GM18868 (cell line): ENCODE data around the gene FOXK2.

Experiments
- ATAC-seq: cut with Tn5 transposase; IDR thresholded peaks from one replicate; pipeline ENCODE4 v1.9.1; 2021; ENCODE audit warnings: mild to moderate bottlenecking, moderate library complexity; ENCODE audit not compliant: unreplicated experiment

FOXK2 gene

GRCh38 chr17:82602487-82602886 lies 83.0 kb downstream of the FOXK2 start:
- no peak for ATAC-seq

- ATAC-seq: no peak
Measured at GRCh38 chr17:82602986-82603710, 83.6 kb downstream of the FOXK2 start.

GRCh38 chr17:82603981-82604448 lies 84.5 kb downstream of the FOXK2 start:
- no peak for ATAC-seq

GRCh38 chr17:82604532-82604931 lies 85.0 kb downstream of the FOXK2 start:
- ATAC-seq: no peak

GRCh38 chr17:82605939-82606600 lies 86.5 kb downstream of the FOXK2 start:
- no peak for ATAC-seq

GRCh38 chr17:82608816-82609215 lies 89.3 kb downstream of the FOXK2 start:
- no peak for ATAC-seq

- no peak for ATAC-seq
Measured at GRCh38 chr17:82609655-82610054, 90.1 kb downstream of the FOXK2 start.

- ATAC-seq: no peak
Measured at GRCh38 chr17:82611140-82612058, 91.9 kb downstream of the FOXK2 start.

- ATAC-seq: no peak
Measured at GRCh38 chr17:82613283-82614094, 94.0 kb downstream of the FOXK2 start.

- no peak for ATAC-seq
Measured at GRCh38 chr17:82614095-82614631, 94.6 kb downstream of the FOXK2 start.

GRCh38 chr17:82615084-82616020 lies 95.8 kb downstream of the FOXK2 start:
- no peak for ATAC-seq

GRCh38 chr17:82616021-82616711 lies 96.6 kb downstream of the FOXK2 start:
- ATAC-seq: no peak

GRCh38 chr17:82619211-82619610 lies 99.7 kb downstream of the FOXK2 start:
- ATAC-seq: no peak

GRCh38 chr17:82619641-82620040 lies 100.1 kb downstream of the FOXK2 start:
- no peak for ATAC-seq

- ATAC-seq: no peak
Measured at GRCh38 chr17:82623707-82624106, 104.2 kb downstream of the FOXK2 start.

GRCh38 chr17:82627405-82627804 lies 107.9 kb downstream of the FOXK2 start:
- ATAC-seq: no peak

GRCh38 chr17:82629748-82630147 lies 110.2 kb downstream of the FOXK2 start:
- ATAC-seq: no peak

GRCh38 chr17:82630212-82630611 lies 110.7 kb downstream of the FOXK2 start:
- ATAC-seq: no peak

- ATAC-seq: no peak
Measured at GRCh38 chr17:82631544-82631943, 112.0 kb downstream of the FOXK2 start.
